DND-41 (cell line): ENCODE data around the gene MYO5A.
A peak's percentile ranks its signal among the peaks of the same experiment; 100 is the strongest.

Experiments used
- ATAC-seq: fragments of 200-7000 bp; cut with Tn5 transposase; 3 replicates; pipeline ENCODE4 v1.9.1; 2021; ENCODE audit warnings: low read depth; ENCODE audit not compliant: insufficient read depth
- DNase-seq: peaks from one replicate; pipeline ENCODE4 v3.0.0-alpha.2; 2020
- H2AFZ ChIP-seq: 2 replicates; pipeline ENCODE4 v1.6.0; 2012; ENCODE audit warnings: low read depth, low read length
- H3K27ac ChIP-seq: 2 replicates; pipeline ENCODE4 v1.5.1; 2012; ENCODE audit warnings: low read length, inconsistent platforms
- H3K27me3 ChIP-seq: fragments of 200-600 bp; sonication (generic); 2 replicates; pipeline ENCODE4 v1.6.0; 2012; ENCODE audit warnings: low read length, mild to moderate bottlenecking, inconsistent platforms; ENCODE audit not compliant: insufficient read depth, poor library complexity
- H3K36me3 ChIP-seq: 2 replicates; pipeline ENCODE4 v1.5.1; 2012; ENCODE audit warnings: low read length, inconsistent platforms; ENCODE audit not compliant: insufficient read depth
- H3K4me1 ChIP-seq: 2 replicates; pipeline ENCODE4 v1.5.1; 2012; ENCODE audit warnings: mild to moderate bottlenecking, low read length; ENCODE audit not compliant: insufficient read depth
- H3K4me2 ChIP-seq: 2 replicates; pipeline ENCODE4 v1.6.0; 2012; ENCODE audit warnings: mild to moderate bottlenecking, moderate library complexity, low read length, inconsistent platforms; ENCODE audit not compliant: insufficient read depth
- H3K4me3 ChIP-seq, 2 experiments: fragments of 200-600 bp in 1 of 2; shearing (Covaris generic) in 1 of 2; 2 replicates each; pipeline ENCODE4 v1.5.1; 2012 to 2016; ENCODE audit warnings: inconsistent platforms in 2 of 2, low read length in 2 of 2, mild to moderate bottlenecking in 2 of 2, low read depth in 1 of 2, moderate library complexity in 1 of 2
- H3K79me2 ChIP-seq: 2 replicates; pipeline ENCODE4 v1.6.0; 2012; ENCODE audit warnings: low read length, inconsistent platforms; ENCODE audit not compliant: insufficient read depth
- H3K9ac ChIP-seq: 2 replicates; pipeline ENCODE4 v1.6.0; 2012; ENCODE audit warnings: low read depth, mild to moderate bottlenecking, inconsistent platforms, low read length, moderate library complexity
- H3K9me3 ChIP-seq: 2 replicates; pipeline ENCODE4 v1.5.1; 2012; ENCODE audit warnings: low read length, moderate library complexity, mild to moderate bottlenecking, inconsistent platforms; ENCODE audit not compliant: insufficient read depth, severe bottlenecking
- H4K20me1 ChIP-seq: 2 replicates; pipeline ENCODE4 v1.6.0; 2012; ENCODE audit warnings: low read length; ENCODE audit not compliant: insufficient read depth
- CTCF ChIP-seq: IDR thresholded peaks from 2 replicates; pipeline ENCODE4 v1.5.1; 2012; ENCODE audit warnings: borderline replicate concordance, low read length, moderate library complexity, mild to moderate bottlenecking; ENCODE audit not compliant: poor library complexity, severe bottlenecking; ENCODE audit errors: extremely low read depth
- EZH2 ChIP-seq: IDR thresholded peaks from 3 replicates; pipeline ENCODE4 v1.6.1; 2012; ENCODE audit warnings: borderline replicate concordance, low read depth, mild to moderate bottlenecking, moderate library complexity, low read length, inconsistent platforms; ENCODE audit not compliant: severe bottlenecking

The MYO5A gene

GRCh38 chr15:52563501-52564060 is 34.9 kb upstream of the MYO5A start:
- no peak overlapping the region for H3K9ac ChIP-seq
- H3K36me3 ChIP-seq: peaks cover 24% of the 10 kb centered on the region
- DNase-seq (no peak), ATAC-seq (no peak)
- no peak overlapping the region for H3K27ac ChIP-seq
- no peaks in the 10 kb centered on the region for H3K27me3 ChIP-seq
- TF ChIP-seq EZH2: no peak
- no peak for TF ChIP-seq CTCF
- H3K4me3 ChIP-seq: no peak overlapping the region
- H3K79me2 ChIP-seq: peaks cover 100% of the 10 kb centered on the region
- H3K4me1 ChIP-seq: peaks cover 32% of the 10 kb centered on the region
- no peak overlapping the region for H2AFZ ChIP-seq
- H3K9me3 ChIP-seq: no peaks in the 10 kb centered on the region
- H4K20me1 ChIP-seq: peaks cover 79% of the 10 kb centered on the region
- peak overlapping the region; percentile 21; the same call in 1 of the 2 replicates for H3K4me2 ChIP-seq

GRCh38 chr15:52559575-52559974 is 30.9 kb upstream of the MYO5A start:
- Histone ChIP-seq H3K9ac (no peak overlapping the region), H3K79me2 (peaks cover 99% of the 10 kb centered on the region), H3K4me1 (peaks cover 7% of the 10 kb centered on the region), H3K4me2 (no peak overlapping the region), H3K4me3 (no peak overlapping the region), H3K27ac (no peak overlapping the region), H3K27me3 (no peaks in the 10 kb centered on the region), H2AFZ (no peak overlapping the region), H4K20me1 (peaks cover 77% of the 10 kb centered on the region), H3K9me3 (no peaks in the 10 kb centered on the region), H3K36me3 (peaks cover 35% of the 10 kb centered on the region; the same call in 1 of the 2 replicates)
- DNase-seq (no peak), ATAC-seq (no peak)
- no peak for TF ChIP-seq CTCF
- no peak for TF ChIP-seq EZH2

DNA sequence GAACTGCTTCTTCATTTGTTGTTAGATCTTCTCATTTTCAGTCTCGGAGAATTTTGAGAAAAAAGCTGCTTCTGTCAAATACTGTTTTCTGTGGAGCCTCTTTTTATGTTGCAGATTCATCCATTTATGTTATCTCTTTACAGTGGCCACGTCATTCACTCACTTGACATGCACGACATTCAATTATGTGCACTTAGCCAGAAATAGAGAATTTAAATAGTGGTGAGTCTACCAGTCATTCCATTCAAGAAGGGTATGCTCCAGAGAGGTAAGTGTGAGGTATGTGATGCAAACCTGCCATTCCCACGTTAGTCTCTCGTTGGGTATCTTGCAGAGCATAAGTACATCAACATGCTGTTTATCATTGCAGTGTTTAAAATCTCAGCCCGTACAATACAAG is 30.3 kb upstream of the MYO5A start:
- Histone ChIP-seq H3K4me3 (no peak overlapping the region), H3K36me3 (peaks cover 39% of the 10 kb centered on the region; the same call in 1 of the 2 replicates), H3K4me1 (peaks cover 5% of the 10 kb centered on the region), H3K4me2 (no peak overlapping the region), H3K27ac (no peak overlapping the region), H3K27me3 (no peaks in the 10 kb centered on the region), H3K79me2 (peaks cover 99% of the 10 kb centered on the region), H2AFZ (no peak overlapping the region), H3K9me3 (no peaks in the 10 kb centered on the region), H4K20me1 (peaks cover 75% of the 10 kb centered on the region), H3K9ac (no peak overlapping the region)
- no peak for DNase-seq
- no peak for TF ChIP-seq CTCF
- no peak for TF ChIP-seq EZH2
- ATAC-seq: no peak

GRCh38 chr15:52558196-52558595 is 29.5 kb upstream of the MYO5A start:
- Histone ChIP-seq H3K36me3 (peaks cover 47% of the 10 kb centered on the region; the same call in 1 of the 2 replicates), H3K27ac (no peak overlapping the region), H3K27me3 (no peaks in the 10 kb centered on the region), H3K79me2 (peaks cover 98% of the 10 kb centered on the region), H3K4me3 (no peak overlapping the region), H3K9me3 (no peaks in the 10 kb centered on the region), H3K4me2 (no peak overlapping the region), H2AFZ (no peak overlapping the region), H3K9ac (no peak overlapping the region), H3K4me1 (peaks cover 4% of the 10 kb centered on the region; the same call in 1 of the 2 replicates), H4K20me1 (peaks cover 73% of the 10 kb centered on the region)
- peak; percentile 71; the same call in 2 of the 3 replicates for ATAC-seq
- DNase-seq: no peak
- TF ChIP-seq EZH2 (no peak), CTCF (no peak)
